OCI-LY7 (cell line): ENCODE measurements around the gene MAGIX. TPM values are rescaled to one million over a fixed set of nuclear protein-coding genes. Genes with fewer than 3 reads are reported as not detected.
A peak's percentile ranks its signal among the peaks of the same experiment; 100 is the strongest.

ENCODE experiments used
- Bru-seq: library from RNA; stranded (reverse); fragments of 400-500 nt; gene quantifications from one replicate; lab custom pipeline; 2021; lab: Mats Ljungman, UMichigan
- BruChase-seq, 2 experiments: library from RNA; stranded (reverse); fragments of 400-500 nt; gene quantifications; one replicate each; lab custom pipeline; 2021; lab: Mats Ljungman, UMichigan
- BruUV-seq: library from RNA; stranded (reverse); fragments of 400-500 nt; replicated peaks from 2 replicates; lab custom pipeline; 2021; lab: Mats Ljungman, UMichigan
- CTCF ChIA-PET: fragments of 300-600 bp; sonication (Branson Sonifier 250); formaldehyde crosslinking; loops from one replicate; lab custom pipeline; 2022; ENCODE audit warnings: antibody characterized with exemption; ENCODE audit not compliant: unreplicated experiment; lab: Charles Lee
- POLR2A ChIA-PET: fragments of 300-600 bp; sonication (Branson Sonifier 250); formaldehyde crosslinking; loops from one replicate; lab custom pipeline; 2022; ENCODE audit warnings: antibody characterized with exemption; lab: Charles Lee
- DNase-seq: peaks from one replicate; pipeline ENCODE4 v3.0.0-alpha.2; 2015; ENCODE audit warnings: low spot score
- H2AFZ ChIP-seq: fragments of 200-600 bp; sonication (generic), shearing (Covaris generic); 2 replicates; pipeline ENCODE4 v1.6.1; 2014; ENCODE audit warnings: mild to moderate bottlenecking, antibody characterized with exemption, low read length, moderate library complexity
- H3K27ac ChIP-seq: fragments of 200-600 bp; sonication (generic); 2 replicates; pipeline ENCODE4 v1.5.1; 2014; ENCODE audit warnings: mixed run types, low read depth, mild to moderate bottlenecking, moderate library complexity, low read length, inconsistent platforms; ENCODE audit not compliant: poor library complexity, severe bottlenecking
- H3K36me3 ChIP-seq: fragments of 200-600 bp; sonication (generic); 2 replicates; pipeline ENCODE4 v1.6.1; 2014; ENCODE audit warnings: mild to moderate bottlenecking, antibody characterized with exemption, low read length, moderate library complexity, mixed read lengths; ENCODE audit not compliant: insufficient read depth
- H3K4me1 ChIP-seq: fragments of 200-600 bp; sonication (generic); 2 replicates; pipeline ENCODE4 v1.5.1; 2014; ENCODE audit warnings: mild to moderate bottlenecking, low read length; ENCODE audit not compliant: insufficient read depth, poor library complexity, severe bottlenecking
- H3K4me2 ChIP-seq: fragments of 200-600 bp; sonication (generic); 2 replicates; pipeline ENCODE4 v1.6.1; 2014; ENCODE audit warnings: mild to moderate bottlenecking, low read length
- H3K4me3 ChIP-seq: fragments of 200-600 bp; sonication (generic); 2 replicates; pipeline ENCODE4 v1.5.1; 2014; ENCODE audit warnings: mild to moderate bottlenecking, low read depth, low read length; ENCODE audit not compliant: poor library complexity, severe bottlenecking
- H3K79me2 ChIP-seq: fragments of 200-600 bp; sonication (generic); 2 replicates; pipeline ENCODE4 v1.6.1; 2016; ENCODE audit warnings: low read depth, mild to moderate bottlenecking, low read length, moderate library complexity, mixed read lengths; ENCODE audit not compliant: insufficient read depth
- H3K9me2 ChIP-seq: fragments of 200-600 bp; sonication (generic); 2 replicates; pipeline ENCODE4 v1.6.1; 2016; ENCODE audit warnings: mild to moderate bottlenecking, low read length, mixed read lengths; ENCODE audit not compliant: insufficient read depth
- H3K9me3 ChIP-seq: fragments of 200-600 bp; sonication (generic); 2 replicates; pipeline ENCODE4 v1.6.1; 2014; ENCODE audit warnings: mild to moderate bottlenecking, mixed run types, low read length, mixed read lengths
- H4K20me1 ChIP-seq: fragments of 200-600 bp; sonication (generic); 2 replicates; pipeline ENCODE4 v1.6.1; 2014; ENCODE audit warnings: mild to moderate bottlenecking, antibody characterized with exemption, low read length, moderate library complexity, mixed read lengths; ENCODE audit not compliant: insufficient read depth
- CTCF ChIP-seq: fragments of 200-600 bp; sonication (generic); conservative IDR thresholded peaks from 2 replicates; pipeline ENCODE4 v1.5.1; 2014; ENCODE audit warnings: mild to moderate bottlenecking, antibody characterized with exemption, low read length, moderate library complexity, mixed read lengths
- EZH2phosphoT487 ChIP-seq: fragments of 200-600 bp; sonication (generic); IDR thresholded peaks from 2 replicates; pipeline ENCODE4 v1.6.1; 2018; ENCODE audit warnings: low read depth, borderline replicate concordance, mild to moderate bottlenecking, mixed run types, antibody characterized with exemption, low read length, moderate library complexity, mixed read lengths
- intact Hi-C: fragments of 100-400 bp; cut with micrococcal nuclease; formaldehyde crosslinking; loops from one replicate; pipeline ENCODE4 v1.10.0; 2022; ENCODE audit not compliant: unreplicated experiment
- long read RNA-seq: library from polyadenylated mRNA; stranded (forward); transcript quantifications from one replicate; pipeline ENCODE4 v2.0.0, GENCODE V29; 2022
- total RNA-seq, 2 experiments: library from RNA; depleted of rRNA in 1 of 2; stranded (reverse); fragments of >200 nt in 1 of 2; shearing (Covaris generic) in 1 of 2; gene quantifications; 2 replicates each; pipeline ENCODE4 v1.2.3, GENCODE V29; 2014 to 2022

Gene MAGIX
- total RNA-seq (2014; rRNA removed; shearing (Covaris generic)) (0.85 and 1.0 TPM in 2 replicates), total RNA-seq (2022) (1.1 and 1.7 TPM in 2 replicates), Bru-seq, nascent RNA (percentile 36 among the genes with signal in this experiment), BruChase-seq, experiment 1, labeled RNA remaining after a 6-hour chase (percentile 33 among the genes with signal in this experiment), BruChase-seq, experiment 2, labeled RNA remaining after a 2-hour chase (percentile 28 among the genes with signal in this experiment)
- long read RNA-seq, partial matches to known transcripts: 0 of 5 reads
- long read RNA-seq, other reads (novel, unspliced or antisense): 5 of 5 reads

DNA sequence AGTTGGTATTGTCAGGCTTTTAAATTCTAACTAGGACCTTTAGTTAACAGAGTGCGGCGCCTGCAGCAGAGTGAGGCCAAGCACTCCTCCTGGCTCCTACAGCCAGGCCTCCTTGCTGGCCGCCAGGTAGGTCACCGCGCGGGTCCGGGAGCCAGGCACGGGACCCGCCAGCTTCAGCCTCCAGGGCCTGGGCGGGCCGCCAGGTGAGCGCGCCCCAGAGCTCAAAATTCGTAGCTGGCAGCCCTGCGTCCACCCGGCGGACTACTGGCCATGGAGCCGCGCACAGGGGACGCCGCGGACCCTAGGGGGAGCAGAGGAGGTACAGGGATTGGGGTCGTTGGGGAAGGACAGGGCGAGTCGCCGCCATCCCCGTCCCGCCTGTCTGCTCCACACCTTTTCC is at the start of gene MAGIX:
Gene MAGIX (plus strand): TSS at position 139 of the 400 bp plus-strand sequence. CDS start 132 bp downstream, at position 271.
- peak within 1 kb of the TSS; percentile 77 for H2AFZ ChIP-seq
- TF ChIP-seq EZH2phosphoT487: no peak
- no TSS peak for BruUV-seq

GRCh38 chrX:49116076-49116475 is 46.5 kb upstream of the MAGIX start:
- peaks cover 31% of the 10 kb centered on the region for H3K36me3 ChIP-seq
- H3K9me2 ChIP-seq: no peaks in the 10 kb centered on the region
- ChIA-PET POLR2A (interaction anchor here (0.7 kb wide), 1 partner anchor 153 kb away, joined by 6 read pairs; no protein-coding TSS in a partner anchor), CTCF (no interaction called here)
- no peak for DNase-seq
- no peak overlapping the region for H3K27ac ChIP-seq
- no TSS peak for BruUV-seq
- H3K9me3 ChIP-seq: no peaks in the 10 kb centered on the region
- no peak for TF ChIP-seq EZH2phosphoT487
- TF ChIP-seq CTCF: no peak
- no peak overlapping the region for H2AFZ ChIP-seq
- intact Hi-C loops: no loop called here
- H4K20me1 ChIP-seq: no peaks in the 10 kb centered on the region
- H3K79me2 ChIP-seq: no peaks in the 10 kb centered on the region
- no peak overlapping the region for H3K4me2 ChIP-seq
- H3K4me3 ChIP-seq: no peak overlapping the region
- H3K4me1 ChIP-seq: no peaks in the 10 kb centered on the region

More for the DNA sequence above, at the start of gene MAGIX:
- Histone ChIP-seq H3K9me3 (no peaks in the 10 kb centered on the region), H3K4me2 (peak within 1 kb of the TSS; percentile 87; the same call in 1 of the 2 replicates), H3K79me2 (no peaks in the 10 kb centered on the region), H3K9me2 (no peaks in the 10 kb centered on the region), H3K27ac (no peak within 1 kb of the TSS), H3K4me1 (peaks cover 26% of the 10 kb centered on the region), H3K36me3 (no peaks in the 10 kb centered on the region), H3K4me3 (no peak within 1 kb of the TSS), H4K20me1 (no peaks in the 10 kb centered on the region)
- ChIA-PET POLR2A (no interaction called here), CTCF (no interaction called here)
- intact Hi-C loops: loop anchor here (5.0 kb wide), 1 partner anchor 40 kb away; the partner anchor contains the start of gene GPKOW
- DNase-seq: no peak

- H3K4me1 ChIP-seq: no peaks in the 10 kb centered on the region
- H4K20me1 ChIP-seq: no peaks in the 10 kb centered on the region
- H3K9me3 ChIP-seq: no peaks in the 10 kb centered on the region
- H3K4me3 ChIP-seq: no peak overlapping the region
- peaks cover 31% of the 10 kb centered on the region for H3K36me3 ChIP-seq
- no peaks in the 10 kb centered on the region for H3K79me2 ChIP-seq
- CTCF ChIA-PET: no interaction called here
- H3K9me2 ChIP-seq: no peaks in the 10 kb centered on the region
- no peak for DNase-seq
- TF ChIP-seq EZH2phosphoT487 (no peak), CTCF (no peak)
- no peak overlapping the region for H2AFZ ChIP-seq
- POLR2A ChIA-PET: no interaction called here
- BruUV-seq: no TSS peak
- no peak overlapping the region for H3K27ac ChIP-seq
- intact Hi-C loops: no loop called here
- no peak overlapping the region for H3K4me2 ChIP-seq
These were observed 45.8 kb upstream of the MAGIX start for GRCh38 chrX:49116716-49117115.
